Measurements from ENCODE around the gene STIM1. TPM values are rescaled to one million over a fixed set of nuclear protein-coding genes. Genes with fewer than 3 reads are reported as not detected.
"Not testable (repeated sequence)": the region's sequence is repeated elsewhere in the genome, so short reads cannot be mapped to it uniquely, and the experiment has no call there.

STIM1 gene
- total RNA-seq, 1 experiment from 2014 or later: 18.0 TPM

DNA sequence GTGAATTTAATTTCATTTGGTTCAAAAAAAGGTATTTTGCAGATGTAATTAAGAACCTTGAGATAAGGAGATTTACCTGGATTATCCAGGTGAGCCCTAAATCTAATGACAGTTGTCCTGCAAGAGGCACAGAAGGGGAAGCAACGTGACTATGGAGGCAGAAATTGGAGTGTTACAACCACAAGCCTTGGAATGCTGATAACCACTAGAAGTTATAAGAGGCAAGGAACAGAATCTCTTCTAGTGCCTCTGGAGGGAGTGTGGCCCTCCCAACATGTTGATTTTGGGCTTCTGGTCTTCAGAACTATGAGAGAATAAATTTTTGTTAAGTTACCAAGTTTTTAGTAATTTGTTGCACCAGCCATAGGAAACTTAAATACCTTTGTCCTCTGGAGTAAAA, 271.9 kb downstream of the STIM1 start:
- TF ChIP-seq, protein P1, sequence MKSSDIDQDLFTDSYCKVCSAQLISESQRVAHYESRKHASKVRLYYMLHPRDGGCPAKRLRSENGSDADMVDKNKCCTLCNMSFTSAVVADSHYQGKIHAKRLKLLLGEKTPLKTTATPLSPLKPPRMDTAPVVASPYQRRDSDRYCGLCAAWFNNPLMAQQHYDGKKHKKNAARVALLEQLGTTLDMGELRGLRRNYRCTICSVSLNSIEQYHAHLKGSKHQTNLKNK (CRISPR knock-in tag; IDR thresholded peaks at IDR 0.05): no peak
- TF ChIP-seq CREB1 (CRISPR knock-in tag; IDR thresholded peaks at IDR 0.05) (no peak), ELF4 (CRISPR knock-in tag; IDR thresholded peaks at IDR 0.05; ENCODE audit: low read depth) (no peak)
- TF ChIP-seq, protein P2, sequence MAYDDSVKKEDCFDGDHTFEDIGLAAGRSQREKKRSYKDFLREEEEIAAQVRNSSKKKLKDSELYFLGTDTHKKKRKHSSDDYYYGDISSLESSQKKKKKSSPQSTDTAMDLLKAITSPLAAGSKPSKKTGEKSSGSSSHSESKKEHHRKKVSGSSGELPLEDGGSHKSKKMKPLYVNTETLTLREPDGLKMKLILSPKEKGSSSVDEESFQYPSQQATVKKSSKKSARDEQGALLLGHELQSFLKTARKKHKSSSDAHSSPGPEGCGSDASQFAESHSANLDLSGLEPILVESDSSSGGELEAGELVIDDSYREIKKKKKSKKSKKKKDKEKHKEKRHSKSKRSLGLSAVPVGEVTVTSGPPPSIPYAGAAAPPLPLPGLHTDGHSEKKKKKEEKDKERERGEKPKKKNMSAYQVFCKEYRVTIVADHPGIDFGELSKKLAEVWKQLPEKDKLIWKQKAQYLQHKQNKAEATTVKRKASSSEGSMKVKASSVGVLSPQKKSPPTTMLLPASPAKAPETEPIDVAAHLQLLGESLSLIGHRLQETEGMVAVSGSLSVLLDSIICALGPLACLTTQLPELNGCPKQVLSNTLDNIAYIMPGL (CRISPR knock-in tag; IDR thresholded peaks at IDR 0.05): no peak
- H3K27ac Mint-ChIP-seq: no peak overlapping the region
- no peak for DNase-seq (ENCODE audit: low spot score)
- CTCF ChIA-PET: no interaction called here
- ATAC-seq: no peak
- no peak overlapping the region for H3K4me3 Mint-ChIP-seq
- no peaks in the 10 kb centered on the region for H3K9me3 Mint-ChIP-seq
- no peaks in the 10 kb centered on the region for H3K4me1 Mint-ChIP-seq
- H3K36me3 Mint-ChIP-seq: peaks cover 53% of the 10 kb centered on the region
- no peaks in the 10 kb centered on the region for H3K27me3 Mint-ChIP-seq (ENCODE audit: low read depth)
- POLR2A ChIA-PET: no interaction called here

GRCh38 chr11:4130219-4130618, 274.8 kb downstream of the STIM1 start:
- DNase-seq (ENCODE audit: low spot score); H3K9me3 Mint-ChIP-seq; POLR2A ChIA-PET; ATAC-seq; H3K27ac Mint-ChIP-seq; H3K4me3 Mint-ChIP-seq; CTCF ChIA-PET; H3K4me1 Mint-ChIP-seq; H3K27me3 Mint-ChIP-seq (ENCODE audit: low read depth): not testable (repeated sequence)
- peaks cover 52% of the 10 kb centered on the region for H3K36me3 Mint-ChIP-seq

GRCh38 chr11:4134806-4135205, 279.3 kb downstream of the STIM1 start:
- DNase-seq (ENCODE audit: low spot score) (no peak), ATAC-seq (no peak)
- TF ChIP-seq KAT7 (CRISPR knock-in tag; IDR thresholded peaks at IDR 0.05; ENCODE audit: borderline replicate concordance) (no peak), NR2C2 (CRISPR knock-in tag; IDR thresholded peaks at IDR 0.05) (no peak), PRDM15 (CRISPR knock-in tag; IDR thresholded peaks at IDR 0.05) (no peak), ETV6 (CRISPR knock-in tag; IDR thresholded peaks at IDR 0.05) (no peak), MLX (CRISPR knock-in tag; IDR thresholded peaks at IDR 0.05) (no peak), NR1H2 (CRISPR knock-in tag; IDR thresholded peaks at IDR 0.05) (no peak)
- TF ChIP-seq, protein P3, sequence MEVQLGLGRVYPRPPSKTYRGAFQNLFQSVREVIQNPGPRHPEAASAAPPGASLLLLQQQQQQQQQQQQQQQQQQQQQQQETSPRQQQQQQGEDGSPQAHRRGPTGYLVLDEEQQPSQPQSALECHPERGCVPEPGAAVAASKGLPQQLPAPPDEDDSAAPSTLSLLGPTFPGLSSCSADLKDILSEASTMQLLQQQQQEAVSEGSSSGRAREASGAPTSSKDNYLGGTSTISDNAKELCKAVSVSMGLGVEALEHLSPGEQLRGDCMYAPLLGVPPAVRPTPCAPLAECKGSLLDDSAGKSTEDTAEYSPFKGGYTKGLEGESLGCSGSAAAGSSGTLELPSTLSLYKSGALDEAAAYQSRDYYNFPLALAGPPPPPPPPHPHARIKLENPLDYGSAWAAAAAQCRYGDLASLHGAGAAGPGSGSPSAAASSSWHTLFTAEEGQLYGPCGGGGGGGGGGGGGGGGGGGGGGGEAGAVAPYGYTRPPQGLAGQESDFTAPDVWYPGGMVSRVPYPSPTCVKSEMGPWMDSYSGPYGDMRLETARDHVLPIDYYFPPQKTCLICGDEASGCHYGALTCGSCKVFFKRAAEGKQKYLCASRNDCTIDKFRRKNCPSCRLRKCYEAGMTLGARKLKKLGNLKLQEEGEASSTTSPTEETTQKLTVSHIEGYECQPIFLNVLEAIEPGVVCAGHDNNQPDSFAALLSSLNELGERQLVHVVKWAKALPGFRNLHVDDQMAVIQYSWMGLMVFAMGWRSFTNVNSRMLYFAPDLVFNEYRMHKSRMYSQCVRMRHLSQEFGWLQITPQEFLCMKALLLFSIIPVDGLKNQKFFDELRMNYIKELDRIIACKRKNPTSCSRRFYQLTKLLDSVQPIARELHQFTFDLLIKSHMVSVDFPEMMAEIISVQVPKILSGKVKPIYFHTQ (CRISPR knock-in tag; IDR thresholded peaks at IDR 0.05): no peak
- H3K9me3 Mint-ChIP-seq: peaks cover 15% of the 10 kb centered on the region
- no peak overlapping the region for H3K4me3 Mint-ChIP-seq
- no peak overlapping the region for H3K27ac Mint-ChIP-seq
- no peaks in the 10 kb centered on the region for H3K27me3 Mint-ChIP-seq (ENCODE audit: low read depth)
- no peaks in the 10 kb centered on the region for H3K4me1 Mint-ChIP-seq
- ChIA-PET CTCF (no interaction called here), POLR2A (no interaction called here)
- H3K36me3 Mint-ChIP-seq: peaks cover 58% of the 10 kb centered on the region

Data from WTC11 (cell line).